Mononuclear cell (primary cell): ENCODE data around the gene SMG6. TPM values are rescaled to one million over a fixed set of nuclear protein-coding genes. Genes with fewer than 3 reads are reported as not detected.
A peak's percentile ranks its signal among the peaks of the same experiment; 100 is the strongest.

Experiments used
- H3K27me3 ChIP-seq: 2 replicates; pipeline ENCODE4 v1.6.0; 2011; ENCODE audit warnings: low read length, control low read depth; ENCODE audit not compliant: insufficient read depth
- H3K4me1 ChIP-seq: 2 replicates; pipeline ENCODE4 v1.5.1; 2011; ENCODE audit warnings: mild to moderate bottlenecking, low read length, control low read depth; ENCODE audit not compliant: insufficient read depth
- H3K4me3 ChIP-seq: 2 replicates; pipeline ENCODE4 v1.5.1; 2011; ENCODE audit warnings: mild to moderate bottlenecking, low read length, moderate library complexity
- H3K9me3 ChIP-seq: 2 replicates; pipeline ENCODE4 v1.5.1; 2011; ENCODE audit warnings: low read depth, mild to moderate bottlenecking, control low read depth, low read length
- total RNA-seq: library from RNA; depleted of rRNA; stranded (reverse); fragments of >200 nt; gene quantifications from one replicate; pipeline ENCODE4 v1.2.3, GENCODE V29; 2012

Gene SMG6
- total RNA-seq, 1 donor, result 21.8 TPM

DNA sequence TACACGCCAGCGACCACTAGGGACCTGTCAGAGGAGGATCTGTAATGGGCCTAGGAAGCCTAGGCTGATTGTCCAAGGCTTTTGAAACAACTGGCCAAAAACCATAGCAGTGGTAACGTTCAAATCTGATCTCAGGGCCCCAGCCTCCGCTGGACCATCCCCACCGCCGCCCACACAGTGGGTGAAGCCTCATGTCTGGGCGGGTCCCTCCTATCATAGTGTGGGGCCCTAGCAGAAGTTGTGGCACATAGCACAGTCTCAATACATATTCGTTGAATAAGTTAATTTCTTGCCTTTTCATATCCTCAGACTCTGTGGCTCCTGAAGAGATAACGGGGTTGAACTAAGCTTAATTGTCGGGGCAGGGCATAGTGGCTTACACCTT lies 272.8 kb downstream of the SMG6 start:
- Histone ChIP-seq H3K4me1 (peaks cover 21% of the 10 kb centered on the region), H3K27me3 (peaks cover 28% of the 10 kb centered on the region), H3K9me3 (no peaks in the 10 kb centered on the region), H3K4me3 (peak overlapping the region; percentile 91)

DNA sequence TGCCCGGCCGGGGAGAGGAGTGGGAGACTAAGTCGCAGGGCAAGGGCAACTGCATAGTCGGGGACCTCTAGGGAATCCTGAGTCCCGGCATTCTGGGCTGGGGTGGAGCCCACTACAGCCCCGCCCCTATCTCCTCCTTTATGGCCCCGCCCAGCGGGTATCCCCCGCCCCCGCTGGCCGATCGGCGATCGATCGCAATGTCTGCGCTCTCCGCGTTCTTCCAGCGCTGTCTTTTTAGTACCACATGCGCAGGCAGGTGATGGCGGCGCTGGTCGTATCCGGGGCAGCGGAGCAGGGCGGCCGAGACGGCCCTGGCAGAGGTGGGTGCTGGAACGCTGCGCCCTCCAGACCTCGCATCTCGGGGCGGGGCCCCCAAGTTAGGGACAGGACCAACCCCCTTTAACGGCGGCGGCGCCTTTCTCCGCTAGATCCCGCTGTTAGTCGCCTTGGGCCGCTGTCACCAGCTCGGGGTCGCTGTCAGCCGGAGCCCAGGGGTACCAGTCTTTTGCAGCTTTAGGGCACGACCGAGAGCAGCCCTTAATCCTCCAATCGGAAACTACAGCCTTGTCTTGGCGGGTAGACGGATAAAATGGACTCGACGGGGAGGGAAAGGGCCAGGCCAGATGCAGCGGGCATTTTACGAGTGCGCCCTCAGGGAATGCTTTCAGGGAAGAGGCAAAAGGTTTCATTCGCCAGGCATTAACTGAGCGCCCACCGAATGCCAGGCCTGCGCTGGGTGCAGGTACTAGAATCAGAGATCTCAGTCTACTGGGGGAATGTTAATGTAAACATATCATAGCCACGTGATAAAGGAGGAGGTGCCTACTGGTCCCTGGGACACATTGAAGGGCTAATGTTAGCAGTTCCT lies 273.4 kb downstream of the SMG6 start, which contains the start of gene DPH1:
TSS of gene DPH1 (plus strand) at position 243 of the 868 bp plus-strand sequence. CDS start at position 260, 17 bp downstream.
- Histone ChIP-seq H3K27me3 (peaks cover 32% of the 10 kb centered on the region), H3K9me3 (no peaks in the 10 kb centered on the region), H3K4me3 (peak within 1 kb of the TSS; percentile 91), H3K4me1 (peaks cover 26% of the 10 kb centered on the region)

- no peak overlapping the region for H3K4me3 ChIP-seq
- peaks cover 40% of the 10 kb centered on the region for H3K4me1 ChIP-seq
- no peaks in the 10 kb centered on the region for H3K9me3 ChIP-seq
- H3K27me3 ChIP-seq, result peaks cover 41% of the 10 kb centered on the region
Measured at GRCh38 chr17:2028737-2029136, 274.8 kb downstream of the SMG6 start.

DNA sequence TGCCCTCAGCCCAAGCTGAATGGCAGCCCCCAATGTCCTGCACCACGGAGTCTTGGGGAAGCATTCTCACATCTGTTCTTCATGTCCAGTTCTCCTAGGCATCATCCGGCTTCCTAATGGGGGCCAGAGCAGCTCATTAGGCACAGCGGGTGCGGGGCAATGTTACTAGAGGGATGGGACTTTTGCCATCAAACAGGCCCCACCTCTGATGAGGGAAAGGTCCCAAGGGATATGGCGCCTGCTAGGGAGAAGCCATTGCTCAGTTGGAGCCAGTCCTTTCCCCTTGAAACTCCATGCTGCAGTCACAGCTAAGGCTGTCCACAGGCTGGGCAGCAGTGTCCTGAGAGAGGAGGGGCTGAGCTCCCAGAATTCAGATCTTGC lies 275.4 kb downstream of the SMG6 start:
- Histone ChIP-seq H3K4me3 (no peak overlapping the region), H3K4me1 (peaks cover 45% of the 10 kb centered on the region), H3K9me3 (no peaks in the 10 kb centered on the region), H3K27me3 (peaks cover 42% of the 10 kb centered on the region)

- Histone ChIP-seq H3K4me1 (peaks cover 50% of the 10 kb centered on the region), H3K4me3 (no peak overlapping the region), H3K9me3 (no peaks in the 10 kb centered on the region), H3K27me3 (peaks cover 47% of the 10 kb centered on the region)
Measured at GRCh38 chr17:2027528-2028233, 275.9 kb downstream of the SMG6 start.

- H3K4me1 ChIP-seq, result peaks cover 41% of the 10 kb centered on the region
- peaks cover 52% of the 10 kb centered on the region for H3K27me3 ChIP-seq
- H3K4me3 ChIP-seq, result peak overlapping the region; percentile 20
- no peaks in the 10 kb centered on the region for H3K9me3 ChIP-seq
Measured at GRCh38 chr17:2025622-2026309, 277.8 kb downstream of the SMG6 start.

DNA sequence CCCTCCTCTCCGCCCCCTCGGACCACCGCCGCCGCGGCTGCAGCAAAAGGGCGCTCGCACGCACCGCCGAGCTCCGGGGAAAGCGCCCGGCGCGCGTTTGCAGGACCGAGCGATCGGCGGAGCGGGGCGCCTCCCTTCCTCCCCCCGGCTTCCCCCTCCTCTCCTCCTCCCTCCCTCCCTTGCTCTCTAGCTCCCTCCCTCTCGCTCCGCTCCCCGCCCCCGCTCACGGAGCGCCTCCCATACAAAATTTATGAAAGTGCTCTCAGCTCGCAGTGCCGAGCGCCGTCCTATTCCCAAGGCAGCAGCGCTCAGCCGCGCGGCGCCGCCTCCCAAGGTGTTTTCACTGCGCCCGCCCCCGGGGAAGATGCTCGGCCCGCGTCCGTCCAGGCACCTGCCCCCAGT lies 278.4 kb downstream of the SMG6 start, which contains the start of gene RTN4RL1:
TSS of gene RTN4RL1 (minus strand) at position 115 of the 402 bp plus-strand sequence. CDS start 469 bp downstream, outside the sequence.
- Histone ChIP-seq H3K27me3 (peaks cover 52% of the 10 kb centered on the region), H3K9me3 (no peaks in the 10 kb centered on the region), H3K4me1 (peaks cover 38% of the 10 kb centered on the region), H3K4me3 (peak within 1 kb of the TSS; percentile 20)

- Histone ChIP-seq H3K27me3 (peaks cover 51% of the 10 kb centered on the region), H3K4me1 (peaks cover 37% of the 10 kb centered on the region), H3K4me3 (peak overlapping the region; percentile 20), H3K9me3 (no peaks in the 10 kb centered on the region)
Measured at GRCh38 chr17:2024572-2025219, 278.9 kb downstream of the SMG6 start.

DNA sequence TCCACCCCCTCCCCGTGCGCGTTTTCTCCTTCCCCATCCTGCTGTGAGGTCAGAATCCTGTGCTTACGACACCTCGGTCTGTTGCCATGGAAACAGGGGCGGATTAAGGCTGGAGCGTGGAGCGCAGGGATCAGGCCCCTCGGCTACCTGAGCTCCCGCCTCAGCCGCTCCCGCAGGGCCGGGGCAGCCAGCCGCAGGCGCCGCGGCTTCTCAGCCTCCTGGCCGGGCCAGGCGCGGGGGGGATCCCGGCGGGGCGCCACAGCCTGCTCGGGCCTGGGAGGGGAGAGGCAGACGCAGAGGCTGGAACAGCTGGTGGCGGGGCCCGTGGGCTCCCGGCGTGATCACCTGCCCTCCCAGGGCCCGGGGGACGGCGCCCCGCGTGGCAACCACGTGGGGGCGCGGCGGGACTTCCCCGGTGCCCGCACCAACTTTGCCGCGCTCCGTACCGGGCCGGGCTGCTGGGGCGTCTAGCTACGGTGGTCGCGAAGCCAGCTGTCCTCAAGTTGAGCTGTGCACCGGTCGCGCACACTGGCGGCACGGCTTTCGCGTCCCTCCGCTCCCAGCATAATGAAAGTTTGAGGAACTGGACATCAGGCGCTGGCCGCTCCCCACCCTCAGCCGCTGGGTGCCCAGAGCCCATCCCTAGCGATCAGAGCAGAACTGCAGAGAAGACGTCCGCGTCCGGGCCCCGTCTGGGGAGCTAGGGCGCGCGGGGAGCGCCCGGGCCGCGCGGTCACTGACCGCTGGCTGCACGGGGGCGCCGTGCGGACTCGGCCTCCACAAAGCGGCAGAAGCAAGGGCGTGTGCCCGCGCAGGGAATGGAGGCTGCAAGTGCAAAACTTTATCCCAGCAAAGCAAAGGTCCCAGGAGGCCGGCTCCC lies 279.7 kb downstream of the SMG6 start:
- peaks cover 46% of the 10 kb centered on the region for H3K27me3 ChIP-seq
- H3K4me1 ChIP-seq, result peaks cover 34% of the 10 kb centered on the region
- H3K4me3 ChIP-seq, result peak overlapping the region; percentile 20
- H3K9me3 ChIP-seq, result no peaks in the 10 kb centered on the region

DNA sequence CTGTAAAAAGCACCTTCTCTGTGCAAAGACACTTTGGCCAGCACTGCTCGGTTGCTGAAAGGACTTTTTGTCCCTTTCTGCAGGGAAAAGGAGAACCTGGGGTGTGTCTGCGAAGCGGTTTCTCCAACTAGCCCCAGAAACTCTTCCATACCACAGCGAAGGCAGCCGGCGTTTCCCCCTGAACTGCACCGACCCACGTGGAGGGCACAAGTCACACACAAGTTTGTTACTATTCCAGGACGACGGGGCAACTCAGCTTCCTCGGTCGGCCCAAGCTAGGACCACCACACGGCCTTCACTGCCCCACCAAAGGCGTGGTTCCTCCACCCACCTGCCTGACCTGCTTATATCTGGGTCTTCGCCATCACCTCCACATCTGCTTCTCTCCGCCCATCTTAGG lies 280.3 kb downstream of the SMG6 start:
- peaks cover 34% of the 10 kb centered on the region for H3K4me1 ChIP-seq
- H3K27me3 ChIP-seq, result peaks cover 41% of the 10 kb centered on the region
- no peaks in the 10 kb centered on the region for H3K9me3 ChIP-seq
- H3K4me3 ChIP-seq, result no peak overlapping the region

DNA sequence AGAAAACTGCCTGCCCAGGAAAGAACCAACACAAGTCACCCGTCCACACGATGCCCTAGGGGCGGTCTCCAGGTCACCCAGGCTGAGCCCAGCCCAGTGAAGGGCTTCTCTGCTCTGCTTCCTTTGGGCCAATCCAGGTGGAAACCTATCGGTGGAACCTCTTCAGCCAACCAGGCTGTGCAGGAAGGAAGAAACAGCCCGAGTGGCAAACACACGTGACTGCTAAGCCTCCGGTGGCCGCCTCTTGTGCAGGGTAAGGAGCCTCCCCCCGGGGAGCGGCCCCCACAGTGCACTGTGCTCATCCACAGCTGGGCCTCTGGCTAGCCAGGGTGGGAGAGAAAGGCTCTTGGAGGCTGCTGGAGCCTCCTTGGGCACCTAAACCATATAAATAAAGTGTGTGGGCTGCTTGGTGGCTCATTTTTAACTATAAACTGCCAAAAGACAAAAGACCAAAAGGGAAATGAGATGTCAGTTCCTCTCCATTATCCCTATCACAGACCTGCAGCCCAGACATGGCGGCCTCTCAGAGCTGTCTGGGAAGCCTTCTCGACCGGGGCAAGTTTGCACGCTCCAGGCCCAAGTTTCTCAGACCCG lies 280.8 kb downstream of the SMG6 start:
- Histone ChIP-seq H3K27me3 (peaks cover 39% of the 10 kb centered on the region), H3K4me3 (no peak overlapping the region), H3K4me1 (peaks cover 34% of the 10 kb centered on the region), H3K9me3 (no peaks in the 10 kb centered on the region)

DNA sequence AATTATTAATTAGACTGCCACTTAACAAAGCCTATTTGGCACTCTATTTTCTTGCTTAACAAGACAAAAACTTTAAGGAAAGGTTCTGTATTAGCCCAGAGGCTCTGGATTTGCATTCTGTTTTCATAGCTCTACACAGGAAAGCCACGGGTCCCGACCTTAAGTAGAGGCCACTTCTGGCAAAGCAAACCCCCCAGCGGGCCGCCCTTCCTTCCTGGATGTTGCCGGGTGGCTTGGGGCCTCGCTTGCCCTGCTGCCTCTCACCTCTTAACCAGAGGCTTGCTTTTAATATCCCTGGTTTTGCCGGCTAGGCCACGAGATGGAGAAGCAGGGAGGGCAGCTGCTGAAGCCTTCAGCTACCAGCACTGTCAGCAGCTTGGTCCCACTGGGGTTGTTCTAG lies 282.9 kb downstream of the SMG6 start:
- H3K4me1 ChIP-seq, result peaks cover 29% of the 10 kb centered on the region
- H3K27me3 ChIP-seq, result peaks cover 23% of the 10 kb centered on the region
- H3K4me3 ChIP-seq, result no peak overlapping the region
- H3K9me3 ChIP-seq, result no peaks in the 10 kb centered on the region

DNA sequence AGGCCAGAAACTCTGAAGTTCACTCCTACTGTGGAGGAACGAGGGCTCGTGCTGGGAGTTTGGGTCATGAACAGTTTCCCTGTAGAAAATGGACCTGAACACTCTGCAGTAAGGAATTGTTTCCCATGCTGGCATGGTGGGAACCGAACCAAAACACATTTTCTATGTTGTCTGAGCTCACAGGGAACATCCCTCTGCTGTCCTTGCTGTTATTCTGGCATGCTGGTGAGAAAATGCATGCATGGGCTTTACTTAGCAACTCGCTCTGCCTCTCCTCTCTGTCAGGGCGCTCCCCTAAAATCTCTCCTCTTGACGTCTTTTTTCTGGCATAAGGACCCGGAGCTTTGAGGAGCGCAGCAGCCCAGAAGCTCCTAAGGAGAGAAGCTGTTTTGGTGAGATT lies 283.9 kb downstream of the SMG6 start:
- peaks cover 20% of the 10 kb centered on the region for H3K4me1 ChIP-seq
- no peaks in the 10 kb centered on the region for H3K9me3 ChIP-seq
- H3K4me3 ChIP-seq, result no peak overlapping the region
- peaks cover 18% of the 10 kb centered on the region for H3K27me3 ChIP-seq
